ENCODE results near the gene CACNB2. TPM values are rescaled to one million over a fixed set of nuclear protein-coding genes. Genes with fewer than 3 reads are reported as not detected.

The CACNB2 gene
- total and polyA plus RNA-seq, 2 donors (not counting 3 experiments of a cell fraction or from before 2014, with no cell fraction given): not detected

DNA sequence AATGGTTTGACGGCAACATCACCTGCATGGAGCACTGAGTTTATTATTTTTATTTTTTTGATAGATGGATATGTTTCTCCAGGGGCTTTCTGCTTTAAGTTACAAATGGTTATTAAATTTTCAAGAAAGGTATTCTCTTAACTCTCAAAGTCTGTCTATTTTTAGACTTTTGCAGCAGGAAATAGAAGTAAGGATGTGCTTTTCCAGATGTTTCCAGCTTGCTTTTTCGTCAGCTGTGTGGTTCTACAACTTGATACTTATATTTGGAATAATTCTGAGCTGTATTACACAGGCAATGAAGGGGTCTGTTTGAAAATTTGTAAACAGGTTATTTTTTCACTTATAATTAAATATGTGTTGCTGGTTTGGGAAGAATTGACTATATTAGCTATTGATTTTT lies 69.0 kb downstream of the CACNB2 start:
- Histone ChIP-seq H2AFZ (ENCODE audit: low read depth, low read length) (no peak overlapping the region), H4K20me1 (replicated peaks; ENCODE audit: control insufficient read depth, extremely low read depth, insufficient read depth, low read length) (no peaks in the 10 kb centered on the region), H3K27ac (ENCODE audit: insufficient read depth, low read depth, low read length) (no peak overlapping the region), H3K9me3 (replicated peaks; ENCODE audit: control insufficient read depth, insufficient read depth, low read length) (no peaks in the 10 kb centered on the region), H3K4me2 (ENCODE audit: insufficient read depth, low read length) (no peak overlapping the region), H3K27me3 (ENCODE audit: control insufficient read depth in 2 of 2, insufficient read depth in 2 of 2, low read length in 2 of 2) (no peaks in the 10 kb centered on the region), H3K9me1 (replicated peaks; ENCODE audit: control insufficient read depth, extremely low read depth, insufficient read depth, low read length) (no peaks in the 10 kb centered on the region), H3K4me3 (replicated peaks in 1 of 3; ENCODE audit: insufficient read depth in 1 of 3, low read depth in 1 of 3, low read length in 3 of 3) (no peak overlapping the region), H3K36me3 (ENCODE audit: control insufficient read depth in 2 of 2, extremely low read depth in 1 of 2, insufficient read depth in 2 of 2, low read length in 2 of 2) (no peaks in the 10 kb centered on the region), H3K79me2 (ENCODE audit: control insufficient read depth, insufficient read depth, low read length) (no peaks in the 10 kb centered on the region), H3K4me1 (ENCODE audit: control insufficient read depth, extremely low read depth, insufficient read depth, low read length) (no peaks in the 10 kb centered on the region), H3K9ac (replicated peaks; ENCODE audit: extremely low read depth, insufficient read depth, low read length) (no peak overlapping the region)
- ChIA-PET POLR2A (no interaction called here), CTCF (interaction anchor here (0.6 to 0.9 kb wide), 2 partner anchors 15 to 599 kb away, joined by 3 read pairs; no protein-coding TSS in a partner anchor)
- intact Hi-C loops (cut with micrococcal nuclease) (no loop called here), dilution Hi-C loops (cut with MboI; ENCODE audit: extremely low pct_ligation_motif_present, low sequenced_read_pairs) (no loop called here)
- no peak for DNase-seq (ENCODE audit: low read depth, low spot score)
- no peak for TF ChIP-seq JUN (IDR thresholded peaks at IDR 0.05; ENCODE audit: borderline replicate concordance, insufficient read depth, insufficient read length, low read depth)
- FAIRE-seq: no peak
- BruUV-seq (replicated peaks): no TSS peak

DNA sequence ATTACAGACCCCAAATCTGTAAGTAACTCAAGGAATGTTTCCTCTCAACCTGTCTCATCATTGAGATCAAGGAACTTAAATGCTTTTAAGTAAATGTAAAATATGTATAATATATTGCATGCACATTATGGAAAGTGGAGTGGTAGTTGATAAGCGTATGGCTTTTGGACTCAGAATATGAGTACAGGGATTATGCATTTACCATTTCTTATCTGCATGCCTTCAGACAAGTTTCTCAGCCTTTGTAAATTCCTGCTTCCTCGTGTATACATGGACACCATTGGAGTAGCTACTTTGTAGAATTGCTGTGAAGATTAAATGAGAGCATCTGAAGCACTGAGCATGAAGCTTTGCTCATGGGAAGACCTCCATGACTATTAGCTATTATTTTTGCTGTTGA lies 70.5 kb downstream of the CACNB2 start:
- H4K20me1 ChIP-seq (replicated peaks; ENCODE audit: control insufficient read depth, extremely low read depth, insufficient read depth, low read length): no peaks in the 10 kb centered on the region
- DNase-seq (ENCODE audit: low read depth, low spot score) (no peak), FAIRE-seq (no peak)
- dilution Hi-C loops (cut with MboI; ENCODE audit: extremely low pct_ligation_motif_present, low sequenced_read_pairs): no loop called here
- BruUV-seq (replicated peaks): no TSS peak
- ChIA-PET CTCF (interaction anchor here (0.6 kb wide), 1 partner anchor 9 kb away, joined by 3 read pairs; no protein-coding TSS in a partner anchor), POLR2A (no interaction called here)
- H3K4me3 ChIP-seq (replicated peaks in 1 of 3; ENCODE audit: insufficient read depth in 1 of 3, low read depth in 1 of 3, low read length in 3 of 3): no peak overlapping the region
- no peaks in the 10 kb centered on the region for H3K4me1 ChIP-seq (ENCODE audit: control insufficient read depth, extremely low read depth, insufficient read depth, low read length)
- no peak overlapping the region for H3K9ac ChIP-seq (replicated peaks; ENCODE audit: extremely low read depth, insufficient read depth, low read length)
- no peaks in the 10 kb centered on the region for H3K9me3 ChIP-seq (replicated peaks; ENCODE audit: control insufficient read depth, insufficient read depth, low read length)
- H2AFZ ChIP-seq (ENCODE audit: low read depth, low read length): no peak overlapping the region
- TF ChIP-seq MYC (IDR thresholded peaks at IDR 0.05; ENCODE audit: low read depth, low read length) (no peak), JUN (IDR thresholded peaks at IDR 0.05; ENCODE audit: borderline replicate concordance, insufficient read depth, insufficient read length, low read depth) (no peak), POLR2A (IDR thresholded peaks at IDR 0.05; ENCODE audit: low read depth, low read length) (no peak), EZH2 (IDR thresholded peaks at IDR 0.05; ENCODE audit: borderline replicate concordance, low read depth, low read length, severe bottlenecking) (no peak), GATA2 (IDR thresholded peaks at IDR 0.05; ENCODE audit: insufficient read depth, insufficient read length, low read depth, low read length) (no peak), FOS (IDR thresholded peaks at IDR 0.05; ENCODE audit: borderline replicate concordance, insufficient read depth, low read length) (no peak), POLR2AphosphoS5 (IDR thresholded peaks at IDR 0.05; ENCODE audit: insufficient read depth, low read depth, low read length) (no peak)
- TF ChIP-seq, protein P1, sequence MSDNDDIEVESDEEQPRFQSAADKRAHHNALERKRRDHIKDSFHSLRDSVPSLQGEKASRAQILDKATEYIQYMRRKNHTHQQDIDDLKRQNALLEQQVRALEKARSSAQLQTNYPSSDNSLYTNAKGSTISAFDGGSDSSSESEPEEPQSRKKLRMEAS (IDR thresholded peaks at IDR 0.05; ENCODE audit: insufficient read depth, insufficient read length): no peak
- TF ChIP-seq, protein P2, sequence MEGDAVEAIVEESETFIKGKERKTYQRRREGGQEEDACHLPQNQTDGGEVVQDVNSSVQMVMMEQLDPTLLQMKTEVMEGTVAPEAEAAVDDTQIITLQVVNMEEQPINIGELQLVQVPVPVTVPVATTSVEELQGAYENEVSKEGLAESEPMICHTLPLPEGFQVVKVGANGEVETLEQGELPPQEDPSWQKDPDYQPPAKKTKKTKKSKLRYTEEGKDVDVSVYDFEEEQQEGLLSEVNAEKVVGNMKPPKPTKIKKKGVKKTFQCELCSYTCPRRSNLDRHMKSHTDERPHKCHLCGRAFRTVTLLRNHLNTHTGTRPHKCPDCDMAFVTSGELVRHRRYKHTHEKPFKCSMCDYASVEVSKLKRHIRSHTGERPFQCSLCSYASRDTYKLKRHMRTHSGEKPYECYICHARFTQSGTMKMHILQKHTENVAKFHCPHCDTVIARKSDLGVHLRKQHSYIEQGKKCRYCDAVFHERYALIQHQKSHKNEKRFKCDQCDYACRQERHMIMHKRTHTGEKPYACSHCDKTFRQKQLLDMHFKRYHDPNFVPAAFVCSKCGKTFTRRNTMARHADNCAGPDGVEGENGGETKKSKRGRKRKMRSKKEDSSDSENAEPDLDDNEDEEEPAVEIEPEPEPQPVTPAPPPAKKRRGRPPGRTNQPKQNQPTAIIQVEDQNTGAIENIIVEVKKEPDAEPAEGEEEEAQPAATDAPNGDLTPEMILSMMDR (IDR thresholded peaks at IDR 0.05; ENCODE audit: extremely low read depth in 1 of 2, insufficient read depth in 1 of 2, low read depth in 1 of 2, low read length in 2 of 2): no peak
- H3K4me2 ChIP-seq (ENCODE audit: insufficient read depth, low read length): no peak overlapping the region
- no peaks in the 10 kb centered on the region for H3K9me1 ChIP-seq (replicated peaks; ENCODE audit: control insufficient read depth, extremely low read depth, insufficient read depth, low read length)
- no peaks in the 10 kb centered on the region for H3K27me3 ChIP-seq (ENCODE audit: control insufficient read depth in 2 of 2, insufficient read depth in 2 of 2, low read length in 2 of 2)
- intact Hi-C loops (cut with micrococcal nuclease): no loop called here
- H3K79me2 ChIP-seq (ENCODE audit: control insufficient read depth, insufficient read depth, low read length): no peaks in the 10 kb centered on the region
- H3K27ac ChIP-seq (ENCODE audit: insufficient read depth, low read depth, low read length): no peak overlapping the region
- H3K36me3 ChIP-seq (ENCODE audit: control insufficient read depth in 2 of 2, extremely low read depth in 1 of 2, insufficient read depth in 2 of 2, low read length in 2 of 2): no peaks in the 10 kb centered on the region

Measured in endothelial cell of umbilical vein (primary cell).